GM23338 (cell line): Measurements from ENCODE around the gene PACC1. TPM values are rescaled to one million over a fixed set of nuclear protein-coding genes. Genes with fewer than 3 reads are reported as not detected.

ENCODE experiments used
- ATAC-seq: fragments of 200-7000 bp; cut with Tn5 transposase; 3 replicates; pipeline ENCODE4 v1.9.1; 2020
- DNase-seq: peaks from one replicate; pipeline ENCODE4 v3.0.0-alpha.2; 2015; ENCODE audit warnings: low spot score
- H2AFZ ChIP-seq: fragments of 200-600 bp; sonication (generic); 2 replicates; pipeline ENCODE4 v1.8.0; 2016; ENCODE audit warnings: antibody characterized with exemption, mild to moderate bottlenecking, moderate library complexity
- H3F3A ChIP-seq: fragments of 200-600 bp; sonication (generic); replicated peaks from 2 replicates; pipeline ENCODE4 v1.8.0; 2017; ENCODE audit warnings: antibody characterized with exemption, mixed run types, low read depth
- H3K27ac ChIP-seq: fragments of 200-600 bp; sonication (generic); 2 replicates; pipeline ENCODE4 v1.6.1; 2016; ENCODE audit warnings: low read depth
- H3K27me3 ChIP-seq: fragments of 200-600 bp; sonication (generic); 2 replicates; pipeline ENCODE4 v1.8.0; 2016; ENCODE audit warnings: mild to moderate bottlenecking, mixed run types, moderate library complexity; ENCODE audit not compliant: insufficient read depth
- H3K36me3 ChIP-seq: fragments of 200-600 bp; sonication (generic); 2 replicates; pipeline ENCODE4 v1.8.0; 2016; ENCODE audit warnings: mild to moderate bottlenecking; ENCODE audit not compliant: insufficient read depth
- H3K4me1 ChIP-seq: fragments of 200-600 bp; sonication (generic); 2 replicates; pipeline ENCODE4 v1.8.0; 2016; ENCODE audit warnings: mild to moderate bottlenecking, moderate library complexity; ENCODE audit not compliant: insufficient read depth
- H3K4me2 ChIP-seq: fragments of 200-600 bp; sonication (generic); 2 replicates; pipeline ENCODE4 v1.7.1; 2017; ENCODE audit warnings: mixed run types
- H3K4me3 ChIP-seq: fragments of 200-600 bp; sonication (generic); 2 replicates; pipeline ENCODE4 v1.6.1; 2016; ENCODE audit warnings: mixed run types
- H3K79me2 ChIP-seq: fragments of 200-600 bp; sonication (generic); replicated peaks from 2 replicates; pipeline ENCODE4 v1.8.0; 2017; ENCODE audit warnings: mild to moderate bottlenecking; ENCODE audit not compliant: insufficient read depth
- H3K9me2 ChIP-seq: fragments of 200-600 bp; sonication (generic); 2 replicates; pipeline ENCODE4 v1.8.0; 2017; ENCODE audit not compliant: insufficient read depth
- H4K20me1 ChIP-seq: fragments of 200-600 bp; sonication (generic); replicated peaks from 2 replicates; pipeline ENCODE4 v1.8.0; 2017; ENCODE audit warnings: mild to moderate bottlenecking; ENCODE audit not compliant: insufficient read depth
- H3K27ac Mint-ChIP-seq: 2 replicates; pipeline ENCODE4 v1.8.0; 2020; ENCODE audit warnings: inconsistent platforms, mild to moderate bottlenecking, moderate library complexity, mixed read lengths
- H3K27me3 Mint-ChIP-seq: 3 replicates; pipeline ENCODE4 v1.8.0; 2022; ENCODE audit warnings: low read depth, mild to moderate bottlenecking, moderate library complexity, mixed read lengths, inconsistent platforms; ENCODE audit not compliant: insufficient read depth, poor library complexity
- H3K36me3 Mint-ChIP-seq: 3 replicates; pipeline ENCODE4 v1.8.0; 2021; ENCODE audit warnings: low read depth, mild to moderate bottlenecking, inconsistent platforms, moderate library complexity, mixed read lengths
- H3K4me1 Mint-ChIP-seq: 3 replicates; pipeline ENCODE4 v1.8.0; 2020; ENCODE audit warnings: mild to moderate bottlenecking, inconsistent platforms, mixed read lengths
- H3K4me3 Mint-ChIP-seq: 3 replicates; pipeline ENCODE4 v1.8.0; 2021; ENCODE audit warnings: moderate library complexity, mild to moderate bottlenecking, inconsistent platforms, mixed read lengths
- H3K9me3 Mint-ChIP-seq: 3 replicates; pipeline ENCODE4 v1.8.0; 2020; ENCODE audit warnings: moderate library complexity, mild to moderate bottlenecking, inconsistent platforms, mixed read lengths
- CREB1 ChIP-seq: fragments of 250-450 bp; sonication (Bioruptor Pico); IDR thresholded peaks from 2 replicates; pipeline ENCODE4 v1.5.0; 2020; ENCODE audit warnings: low read depth, mild to moderate bottlenecking, moderate library complexity
- EZH2 ChIP-seq: fragments of 200-600 bp; sonication (generic); IDR thresholded peaks from one replicate; pipeline ENCODE4 v1.8.0; 2017; ENCODE audit warnings: antibody characterized with exemption, mild to moderate bottlenecking, low read depth; ENCODE audit not compliant: unreplicated experiment
- EZH2phosphoT487 ChIP-seq: fragments of 200-600 bp; sonication (generic); IDR thresholded peaks from one replicate; pipeline ENCODE4 v1.8.1; 2018; ENCODE audit warnings: antibody characterized with exemption; ENCODE audit not compliant: unreplicated experiment
- JUNB ChIP-seq: IDR thresholded peaks from one replicate; pipeline ENCODE4 v1.6.1; 2016; ENCODE audit warnings: antibody characterized with exemption; ENCODE audit not compliant: unreplicated experiment
- NANOG ChIP-seq: IDR thresholded peaks from 2 replicates; pipeline ENCODE4 v1.6.1; 2016; ENCODE audit warnings: antibody characterized with exemption, borderline replicate concordance
- POLR2AphosphoS5 ChIP-seq: IDR thresholded peaks from 2 replicates; pipeline ENCODE4 v1.6.1; 2016; ENCODE audit warnings: antibody characterized with exemption, low read depth
- STAT1 ChIP-seq: IDR thresholded peaks from one replicate; pipeline ENCODE4 v1.6.1; 2016; ENCODE audit warnings: antibody characterized with exemption; ENCODE audit not compliant: unreplicated experiment
- ZNF114 ChIP-seq: fragments of 250-450 bp; sonication (Bioruptor Pico); IDR thresholded peaks from 2 replicates; pipeline ENCODE4 v1.5.0; 2020; ENCODE audit warnings: mild to moderate bottlenecking, moderate library complexity
- ZNF331 ChIP-seq: fragments of 250-450 bp; sonication (Bioruptor Pico); IDR thresholded peaks from 2 replicates; pipeline ENCODE4 v1.5.0; 2020; ENCODE audit warnings: low read depth, mild to moderate bottlenecking, moderate library complexity
- ZNF462 ChIP-seq: fragments of 250-450 bp; sonication (Bioruptor Pico); IDR thresholded peaks from 2 replicates; pipeline ENCODE4 v1.5.0; 2020; ENCODE audit warnings: mild to moderate bottlenecking, moderate library complexity
- polyA plus RNA-seq: library from polyadenylated mRNA; unstranded; fragments of >200 nt; fragmentation: Nextera tagmentation; extraction: Ambion mirVana; gene quantifications from 2 replicates; pipeline ENCODE4 v1.2.1, GENCODE V29; 2016
- total RNA-seq: library from RNA; depleted of rRNA; stranded (reverse); fragments of >200 nt; shearing (Covaris generic); gene quantifications from 2 replicates; pipeline ENCODE4 v1.2.3, GENCODE V29; 2014
- TF ChIP-seq, protein P1 (sequence below), 2 experiments: fragments of 200-600 bp in 1 of 2; sonication (generic) in 1 of 2; conservative IDR thresholded peaks; 2 replicates each; pipeline versions ENCODE4 v1.5.1 to v1.6.1; 2016 to 2017; ENCODE audit warnings: antibody characterized with exemption in 2 of 2, low read depth in 2 of 2, mild to moderate bottlenecking in 2 of 2, moderate library complexity in 1 of 2
- TF ChIP-seq, protein P2 (sequence below): IDR thresholded peaks from 2 replicates; pipeline ENCODE4 v1.6.1; 2016; ENCODE audit warnings: antibody characterized with exemption
- TF ChIP-seq, protein P3 (sequence below): IDR thresholded peaks from one replicate; pipeline ENCODE4 v1.6.1; 2018; ENCODE audit warnings: antibody characterized with exemption; ENCODE audit not compliant: unreplicated experiment

PACC1 gene
- total and polyA plus RNA-seq, 2 experiments from 2014 or later = 17.1 to 18.0 TPM

GRCh38 chr1:212410231-212410820 lies 4.4 kb downstream of the PACC1 start:
- ATAC-seq = no peak
- no peaks in the 10 kb centered on the region for H3K9me2 ChIP-seq
- peaks cover 22% of the 10 kb centered on the region; the same call in 1 of the 2 replicates for H4K20me1 ChIP-seq
- H3K4me3 ChIP-seq = no peak overlapping the region
- Mint-ChIP-seq H3K4me1 (peaks cover 17% of the 10 kb centered on the region), H3K27ac (no peak overlapping the region), H3K9me3 (no peaks in the 10 kb centered on the region), H3K36me3 (peaks cover 59% of the 10 kb centered on the region), H3K27me3 (peaks cover 11% of the 10 kb centered on the region), H3K4me3 (no peak overlapping the region)
- peaks cover 15% of the 10 kb centered on the region for H3K4me1 ChIP-seq
- H3K27ac ChIP-seq = no peak overlapping the region
- H3K79me2 ChIP-seq = peaks cover 28% of the 10 kb centered on the region
- H2AFZ ChIP-seq = no peak overlapping the region
- peaks cover 31% of the 10 kb centered on the region for H3K36me3 ChIP-seq
- H3K4me2 ChIP-seq = no peak overlapping the region
- no peak for TF ChIP-seq EZH2phosphoT487
- TF ChIP-seq STAT1 = no peak
- no peak for TF ChIP-seq JUNB
- TF ChIP-seq ZNF462 (CRISPR knock-in tag) = no peak
- TF ChIP-seq EZH2 = no peak
- TF ChIP-seq, protein P1, sequence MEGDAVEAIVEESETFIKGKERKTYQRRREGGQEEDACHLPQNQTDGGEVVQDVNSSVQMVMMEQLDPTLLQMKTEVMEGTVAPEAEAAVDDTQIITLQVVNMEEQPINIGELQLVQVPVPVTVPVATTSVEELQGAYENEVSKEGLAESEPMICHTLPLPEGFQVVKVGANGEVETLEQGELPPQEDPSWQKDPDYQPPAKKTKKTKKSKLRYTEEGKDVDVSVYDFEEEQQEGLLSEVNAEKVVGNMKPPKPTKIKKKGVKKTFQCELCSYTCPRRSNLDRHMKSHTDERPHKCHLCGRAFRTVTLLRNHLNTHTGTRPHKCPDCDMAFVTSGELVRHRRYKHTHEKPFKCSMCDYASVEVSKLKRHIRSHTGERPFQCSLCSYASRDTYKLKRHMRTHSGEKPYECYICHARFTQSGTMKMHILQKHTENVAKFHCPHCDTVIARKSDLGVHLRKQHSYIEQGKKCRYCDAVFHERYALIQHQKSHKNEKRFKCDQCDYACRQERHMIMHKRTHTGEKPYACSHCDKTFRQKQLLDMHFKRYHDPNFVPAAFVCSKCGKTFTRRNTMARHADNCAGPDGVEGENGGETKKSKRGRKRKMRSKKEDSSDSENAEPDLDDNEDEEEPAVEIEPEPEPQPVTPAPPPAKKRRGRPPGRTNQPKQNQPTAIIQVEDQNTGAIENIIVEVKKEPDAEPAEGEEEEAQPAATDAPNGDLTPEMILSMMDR (conservative IDR thresholded peaks at IDR 0.05; ENCODE audit: low read depth in 2 of 2) = no peak
- TF ChIP-seq, protein P2, sequence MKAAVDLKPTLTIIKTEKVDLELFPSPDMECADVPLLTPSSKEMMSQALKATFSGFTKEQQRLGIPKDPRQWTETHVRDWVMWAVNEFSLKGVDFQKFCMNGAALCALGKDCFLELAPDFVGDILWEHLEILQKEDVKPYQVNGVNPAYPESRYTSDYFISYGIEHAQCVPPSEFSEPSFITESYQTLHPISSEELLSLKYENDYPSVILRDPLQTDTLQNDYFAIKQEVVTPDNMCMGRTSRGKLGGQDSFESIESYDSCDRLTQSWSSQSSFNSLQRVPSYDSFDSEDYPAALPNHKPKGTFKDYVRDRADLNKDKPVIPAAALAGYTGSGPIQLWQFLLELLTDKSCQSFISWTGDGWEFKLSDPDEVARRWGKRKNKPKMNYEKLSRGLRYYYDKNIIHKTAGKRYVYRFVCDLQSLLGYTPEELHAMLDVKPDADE = no peak
- TF ChIP-seq POLR2AphosphoS5 = no peak
- TF ChIP-seq, protein P3, sequence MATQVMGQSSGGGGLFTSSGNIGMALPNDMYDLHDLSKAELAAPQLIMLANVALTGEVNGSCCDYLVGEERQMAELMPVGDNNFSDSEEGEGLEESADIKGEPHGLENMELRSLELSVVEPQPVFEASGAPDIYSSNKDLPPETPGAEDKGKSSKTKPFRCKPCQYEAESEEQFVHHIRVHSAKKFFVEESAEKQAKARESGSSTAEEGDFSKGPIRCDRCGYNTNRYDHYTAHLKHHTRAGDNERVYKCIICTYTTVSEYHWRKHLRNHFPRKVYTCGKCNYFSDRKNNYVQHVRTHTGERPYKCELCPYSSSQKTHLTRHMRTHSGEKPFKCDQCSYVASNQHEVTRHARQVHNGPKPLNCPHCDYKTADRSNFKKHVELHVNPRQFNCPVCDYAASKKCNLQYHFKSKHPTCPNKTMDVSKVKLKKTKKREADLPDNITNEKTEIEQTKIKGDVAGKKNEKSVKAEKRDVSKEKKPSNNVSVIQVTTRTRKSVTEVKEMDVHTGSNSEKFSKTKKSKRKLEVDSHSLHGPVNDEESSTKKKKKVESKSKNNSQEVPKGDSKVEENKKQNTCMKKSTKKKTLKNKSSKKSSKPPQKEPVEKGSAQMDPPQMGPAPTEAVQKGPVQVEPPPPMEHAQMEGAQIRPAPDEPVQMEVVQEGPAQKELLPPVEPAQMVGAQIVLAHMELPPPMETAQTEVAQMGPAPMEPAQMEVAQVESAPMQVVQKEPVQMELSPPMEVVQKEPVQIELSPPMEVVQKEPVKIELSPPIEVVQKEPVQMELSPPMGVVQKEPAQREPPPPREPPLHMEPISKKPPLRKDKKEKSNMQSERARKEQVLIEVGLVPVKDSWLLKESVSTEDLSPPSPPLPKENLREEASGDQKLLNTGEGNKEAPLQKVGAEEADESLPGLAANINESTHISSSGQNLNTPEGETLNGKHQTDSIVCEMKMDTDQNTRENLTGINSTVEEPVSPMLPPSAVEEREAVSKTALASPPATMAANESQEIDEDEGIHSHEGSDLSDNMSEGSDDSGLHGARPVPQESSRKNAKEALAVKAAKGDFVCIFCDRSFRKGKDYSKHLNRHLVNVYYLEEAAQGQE = no peak
- no peak for TF ChIP-seq CREB1
- TF ChIP-seq ZNF331 (CRISPR knock-in tag) = no peak
- TF ChIP-seq ZNF114 (CRISPR knock-in tag) = no peak
- no peak for TF ChIP-seq NANOG
- peaks cover 5% of the 10 kb centered on the region for H3K27me3 ChIP-seq
- H3F3A ChIP-seq = 0 out of 2 replicates have a peak, but pooled peaks cover 5% of the 10 kb centered on the region
- DNase-seq = no peak
